Measurements from ENCODE around the gene DTNBP1. TPM values are rescaled to one million over a fixed set of nuclear protein-coding genes. Genes with fewer than 3 reads are reported as not detected.

The DTNBP1 gene
- polyA plus RNA-seq, 2 of the 4 experiments (the other 2 are of a cell fraction) = 8.4 to 8.7 TPM

DNA sequence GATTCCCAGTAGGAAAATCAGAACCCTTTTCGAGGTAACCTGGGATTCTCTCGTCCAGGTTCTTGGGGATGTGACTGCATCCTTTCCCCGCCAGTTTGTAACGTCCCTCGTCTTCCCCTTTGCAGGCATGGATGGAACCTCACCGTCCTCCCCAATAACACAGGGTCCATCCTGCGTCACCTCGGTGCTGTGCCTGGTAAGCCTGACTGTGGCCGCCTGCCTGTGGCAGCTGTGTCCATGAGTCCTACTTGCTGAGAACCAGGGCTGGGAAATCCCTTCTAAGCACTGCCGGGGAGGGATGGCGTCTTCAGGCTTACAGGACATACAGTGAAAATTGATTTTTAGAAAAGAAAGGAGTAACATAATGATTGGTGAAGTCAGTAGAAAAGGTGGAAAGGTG lies 155.6 kb downstream of the DTNBP1 start:
- no peak for TF ChIP-seq POLR2AphosphoS2 (conservative IDR thresholded peaks at IDR 0.05; ENCODE audit: low read length)
- TF ChIP-seq TP53 (CRISPR knock-in tag; IDR thresholded peaks at IDR 0.05) = no peak
- TF ChIP-seq ATOH8 (CRISPR knock-in tag; IDR thresholded peaks at IDR 0.05; ENCODE audit: low read depth) = no peak
- TF ChIP-seq CEBPB (IDR thresholded peaks at IDR 0.05) = no peak
- TF ChIP-seq, protein P1, sequence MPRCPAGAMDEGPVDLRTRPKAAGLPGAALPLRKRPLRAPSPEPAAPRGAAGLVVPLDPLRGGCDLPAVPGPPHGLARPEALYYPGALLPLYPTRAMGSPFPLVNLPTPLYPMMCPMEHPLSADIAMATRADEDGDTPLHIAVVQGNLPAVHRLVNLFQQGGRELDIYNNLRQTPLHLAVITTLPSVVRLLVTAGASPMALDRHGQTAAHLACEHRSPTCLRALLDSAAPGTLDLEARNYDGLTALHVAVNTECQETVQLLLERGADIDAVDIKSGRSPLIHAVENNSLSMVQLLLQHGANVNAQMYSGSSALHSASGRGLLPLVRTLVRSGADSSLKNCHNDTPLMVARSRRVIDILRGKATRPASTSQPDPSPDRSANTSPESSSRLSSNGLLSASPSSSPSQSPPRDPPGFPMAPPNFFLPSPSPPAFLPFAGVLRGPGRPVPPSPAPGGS (IDR thresholded peaks at IDR 0.05) = no peak
- no peak for TF ChIP-seq HDAC2 (IDR thresholded peaks at IDR 0.05)
- no peak for TF ChIP-seq HMGXB4 (CRISPR knock-in tag; IDR thresholded peaks at IDR 0.05; ENCODE audit: borderline replicate concordance)
- TF ChIP-seq ZNF302 (CRISPR knock-in tag; IDR thresholded peaks at IDR 0.05) = no peak
- no peak for TF ChIP-seq EP300 (IDR thresholded peaks at IDR 0.05)
- no peaks in the 10 kb centered on the region for H3K9me3 ChIP-seq
- CTCF ChIA-PET = no interaction called here
- DNase-seq (ENCODE audit: low read depth in 1 of 2, low spot score in 1 of 2) = no peak
- FAIRE-seq = no peak
- 100% methylated on average over 2 of the region's 11 CpGs for WGBS (ENCODE audit: missing lambda C conversion rate)
- no peak for ATAC-seq
- POLR2A ChIA-PET = no interaction called here
- H3K4me2 ChIP-seq = no peak overlapping the region
- 0 out of 3 replicates have a peak, but pooled peaks cover 3% of the 10 kb centered on the region for H3K4me1 ChIP-seq
- H3K4me3 ChIP-seq = no peak overlapping the region
- no peak overlapping the region for H3K27ac ChIP-seq

DNA sequence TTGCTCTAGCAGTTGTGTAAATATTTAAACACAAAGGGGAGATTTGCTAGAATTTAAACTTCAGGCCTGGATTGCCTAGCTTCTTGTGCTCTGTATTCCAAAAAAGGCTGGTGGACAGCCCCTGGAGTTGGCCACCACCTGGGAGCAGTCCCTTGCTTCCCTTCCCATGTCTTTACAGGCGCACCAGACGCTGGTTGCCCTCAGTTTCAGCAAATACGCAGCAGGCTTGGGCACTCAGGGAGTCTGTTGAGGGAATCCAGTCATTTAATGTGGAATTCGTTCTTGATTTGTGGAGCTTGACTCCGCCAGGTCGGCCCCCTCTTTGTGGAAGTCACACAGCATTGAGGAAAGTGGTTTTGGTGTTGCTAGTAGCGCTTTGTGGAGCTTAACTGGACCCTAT lies 156.8 kb downstream of the DTNBP1 start:
- no peak for FAIRE-seq
- ATAC-seq = no peak
- ChIA-PET CTCF (interaction anchor here (1.2 kb wide), 1 partner anchor 16 kb away, joined by 5 read pairs; no protein-coding TSS in a partner anchor), POLR2A (no interaction called here)
- Histone ChIP-seq H3K4me2 (no peak overlapping the region), H3K27ac (no peak overlapping the region), H3K9me3 (no peaks in the 10 kb centered on the region), H3K4me3 (no peak overlapping the region), H3K4me1 (0 out of 3 replicates have a peak, but pooled peaks cover 3% of the 10 kb centered on the region)
- 94% methylated on average over 7 of the region's 7 CpGs for WGBS (ENCODE audit: missing lambda C conversion rate)
- DNase-seq (ENCODE audit: low read depth in 1 of 2, low spot score in 1 of 2) = no peak
- TF ChIP-seq NR3C1 (IDR thresholded peaks at IDR 0.05) (no peak), EHF (CRISPR knock-in tag; IDR thresholded peaks at IDR 0.05) (no peak), HDAC2 (IDR thresholded peaks at IDR 0.05) (no peak), SMC3 (IDR thresholded peaks at IDR 0.05) (no peak), ZSCAN20 (CRISPR knock-in tag; IDR thresholded peaks at IDR 0.05) (no peak), HOXB13 (CRISPR knock-in tag; IDR thresholded peaks at IDR 0.05; ENCODE audit: low read depth) (no peak), JUN (IDR thresholded peaks at IDR 0.05) (no peak), BHLHE40 (IDR thresholded peaks at IDR 0.05; ENCODE audit: low read depth, low read length) (no peak), CBX8 (IDR thresholded peaks at IDR 0.05) (no peak), MAFK (IDR thresholded peaks at IDR 0.05; ENCODE audit: partially characterized antibody) (no peak), HEYL (CRISPR knock-in tag; IDR thresholded peaks at IDR 0.05) (no peak), RAD21 (conservative IDR thresholded peaks at IDR 0.05 in 1 of 2, IDR thresholded peaks at IDR 0.05 in 1 of 2) (no peak), POLR2AphosphoS2 (conservative IDR thresholded peaks at IDR 0.05; ENCODE audit: low read length) (no peak), MAZ (IDR thresholded peaks at IDR 0.05; ENCODE audit: borderline replicate concordance, low read depth, low read length) (no peak), PBX3 (IDR thresholded peaks at IDR 0.05) (no peak), HOXB5 (CRISPR knock-in tag; IDR thresholded peaks at IDR 0.05) (no peak)
- TF ChIP-seq, protein P1 (IDR thresholded peaks at IDR 0.05) = no peak
- TF ChIP-seq, protein P2, sequence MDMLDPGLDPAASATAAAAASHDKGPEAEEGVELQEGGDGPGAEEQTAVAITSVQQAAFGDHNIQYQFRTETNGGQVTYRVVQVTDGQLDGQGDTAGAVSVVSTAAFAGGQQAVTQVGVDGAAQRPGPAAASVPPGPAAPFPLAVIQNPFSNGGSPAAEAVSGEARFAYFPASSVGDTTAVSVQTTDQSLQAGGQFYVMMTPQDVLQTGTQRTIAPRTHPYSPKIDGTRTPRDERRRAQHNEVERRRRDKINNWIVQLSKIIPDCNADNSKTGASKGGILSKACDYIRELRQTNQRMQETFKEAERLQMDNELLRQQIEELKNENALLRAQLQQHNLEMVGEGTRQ (IDR thresholded peaks at IDR 0.05) = no peak
